ENCODE results near the gene RBM14. TPM values are rescaled to one million over a fixed set of nuclear protein-coding genes. Genes with fewer than 3 reads are reported as not detected.
A peak's percentile ranks its signal among the peaks of the same experiment; 100 is the strongest.

Gene RBM14
- total and polyA plus RNA-seq, 9 of the 15 experiments (the other 6 are each of a cell fraction or from before 2014, with no cell fraction given): 5.5 to 131 (median 42.6) TPM

- no peak for TF ChIP-seq ZNF407 (IDR thresholded peaks at IDR 0.05; ENCODE audit: low read depth)
- no peak for TF ChIP-seq CSDE1 (IDR thresholded peaks at IDR 0.05)
- 0 out of 2 replicates have a peak, but pooled peaks have one; percentile 42 for TF ChIP-seq GTF2E2 (tag; IDR thresholded peaks at IDR 0.05)
- TF ChIP-seq SREBF1 (IDR thresholded peaks at IDR 0.05; ENCODE audit: borderline replicate concordance, low read depth, low read length): no peak
- TF ChIP-seq STAT6 (CRISPR knock-in tag; IDR thresholded peaks at IDR 0.05): no peak
- TF ChIP-seq ZNF592 (IDR thresholded peaks at IDR 0.05): peak; percentile 95
- TF ChIP-seq CGGBP1 (CRISPR knock-in tag; IDR thresholded peaks at IDR 0.05): no peak
- TF ChIP-seq JUND (IDR thresholded peaks at IDR 0.05; ENCODE audit: borderline replicate concordance, low read depth, low read length): 0 out of 2 replicates have a peak, but pooled peaks have one; percentile 6
- TF ChIP-seq JUND (tag; IDR thresholded peaks at IDR 0.05; ENCODE audit: borderline replicate concordance, low read depth, low read length): no peak
- peak; percentile 68; the same call in 1 of the 2 replicates for TF ChIP-seq RBFOX2 (IDR thresholded peaks at IDR 0.05; ENCODE audit: low read depth, low read length)
These were observed 48.1 kb upstream of the RBM14 start, which contains the start of gene CTSF (continued) for GRCh38 chr11:66568124-66568916.

Measured in K562 (cell line).